ENCODE measurements around the gene WAPL.

- TF ChIP-seq CTCF (IDR thresholded peaks at IDR 0.05) (no peak), POLR2A (IDR thresholded peaks at IDR 0.05) (no peak), POLR2AphosphoS5 (IDR thresholded peaks at IDR 0.05) (no peak)
These were observed 132.0 kb downstream of the WAPL start for GRCh38 chr10:86389441-86390193.

Data from breast epithelium (tissue), 3 donors.